Globus pallidus (tissue), 1 donor: ENCODE results near the gene MTREX.
A peak's percentile ranks its signal among the peaks of the same experiment; 100 is the strongest.
"Not testable (repeated sequence)": the region's sequence is repeated elsewhere in the genome, so short reads cannot be mapped to it uniquely, and the experiment has no call there.

Source experiments
- DNase-seq: peaks from one replicate; pipeline ENCODE4 v3.0.0-alpha.2; 2015; ENCODE audit warnings: low spot score

MTREX gene

GRCh38 chr5:55307383-55308253, at the start of gene MTREX, which contains the start of gene DHX29:
Gene MTREX (plus strand): TSS chr5:55307989. CDS start chr5:55308014, 25 bp downstream.
Gene DHX29 (minus strand): TSS chr5:55307694. CDS start chr5:55307573, 121 bp downstream.
- peak; percentile 90 for DNase-seq

DNA sequence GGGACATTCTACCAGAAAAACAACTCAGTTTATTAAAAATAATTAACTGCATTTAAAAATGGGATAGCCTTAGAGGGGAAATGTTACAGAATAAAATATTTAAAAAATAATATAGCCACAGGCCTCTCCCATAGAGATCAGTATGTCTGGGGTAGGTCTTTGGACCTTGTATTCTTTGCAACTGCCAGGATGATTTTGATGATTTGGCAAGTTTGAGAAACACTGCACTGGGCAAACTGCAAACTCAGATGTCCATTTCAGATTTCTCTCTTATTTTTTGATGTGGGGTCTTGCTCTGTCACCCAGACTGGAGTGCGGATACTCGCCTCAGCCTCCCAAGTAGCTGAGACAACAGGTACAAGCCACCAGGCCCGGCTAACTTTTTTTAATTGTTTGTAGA, 49.5 kb upstream of the MTREX start:
- DNase-seq = no peak

- DNase-seq = no peak
Measured at GRCh38 chr5:55276771-55277170, 31.0 kb upstream of the MTREX start.

DNA sequence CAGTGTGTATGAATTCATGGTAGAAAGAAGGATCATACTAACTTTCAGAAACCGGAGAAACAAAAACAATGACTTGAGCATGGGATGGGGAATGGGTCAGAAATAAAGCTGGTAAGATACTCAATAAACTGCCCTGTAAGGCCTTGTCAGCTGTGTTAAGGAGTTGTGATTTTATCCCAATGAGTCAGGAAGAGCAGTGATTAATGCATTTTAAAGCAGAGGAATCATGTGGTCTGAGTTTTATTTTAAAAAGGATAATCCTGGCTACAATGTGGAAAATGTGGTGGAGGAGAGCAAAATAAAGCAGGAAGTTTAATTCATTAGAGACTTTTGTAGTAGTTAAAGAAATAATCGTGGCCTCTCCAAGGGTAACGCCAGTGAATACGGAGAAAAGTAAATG, 29.0 kb upstream of the MTREX start:
- DNase-seq = no peak

- no peak for DNase-seq
Measured at GRCh38 chr5:55286411-55286933, 21.3 kb upstream of the MTREX start.

- DNase-seq = no peak
Measured at GRCh38 chr5:55289808-55290207, 18.0 kb upstream of the MTREX start.

DNA sequence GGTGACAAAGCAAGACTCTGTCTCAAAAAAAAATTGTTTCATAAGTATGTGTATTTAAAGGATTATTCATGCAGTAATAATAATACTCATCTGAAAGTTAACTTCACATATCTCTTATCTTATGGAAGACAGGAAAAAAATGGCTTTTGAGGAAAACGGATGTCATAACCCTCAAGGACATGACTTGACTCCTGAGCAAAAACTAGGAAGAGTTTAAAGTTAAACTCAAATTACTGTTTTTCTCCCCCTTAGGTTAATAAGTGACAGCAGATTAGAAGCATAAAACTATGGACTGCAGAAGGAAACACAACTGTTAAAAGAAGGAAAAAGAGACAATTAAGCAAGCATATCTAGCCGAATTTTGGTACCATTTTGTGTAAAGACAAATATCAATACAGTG, 16.8 kb upstream of the MTREX start:
- DNase-seq = no peak

GRCh38 chr5:55294935-55295334, 12.9 kb upstream of the MTREX start:
- no peak for DNase-seq

DNA sequence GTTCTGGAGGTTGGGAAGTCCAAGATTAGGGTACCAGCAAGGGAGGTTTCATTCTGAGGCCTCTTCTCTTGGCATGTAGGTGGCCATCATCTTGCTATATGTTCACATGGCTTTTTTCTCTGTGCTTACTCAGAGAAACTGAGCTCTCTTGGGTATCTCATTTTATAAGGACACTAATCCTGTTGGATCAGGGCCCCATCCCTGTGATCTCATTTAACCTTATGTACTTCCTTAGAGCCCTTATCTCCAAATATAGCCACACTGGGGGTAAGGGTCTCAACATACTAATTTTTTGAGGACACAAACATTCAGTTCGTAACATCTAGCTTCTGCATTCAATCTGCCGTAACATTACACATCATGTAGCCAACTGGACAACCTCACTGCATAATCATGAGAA, 6.9 kb upstream of the MTREX start:
- no peak for DNase-seq

DNA sequence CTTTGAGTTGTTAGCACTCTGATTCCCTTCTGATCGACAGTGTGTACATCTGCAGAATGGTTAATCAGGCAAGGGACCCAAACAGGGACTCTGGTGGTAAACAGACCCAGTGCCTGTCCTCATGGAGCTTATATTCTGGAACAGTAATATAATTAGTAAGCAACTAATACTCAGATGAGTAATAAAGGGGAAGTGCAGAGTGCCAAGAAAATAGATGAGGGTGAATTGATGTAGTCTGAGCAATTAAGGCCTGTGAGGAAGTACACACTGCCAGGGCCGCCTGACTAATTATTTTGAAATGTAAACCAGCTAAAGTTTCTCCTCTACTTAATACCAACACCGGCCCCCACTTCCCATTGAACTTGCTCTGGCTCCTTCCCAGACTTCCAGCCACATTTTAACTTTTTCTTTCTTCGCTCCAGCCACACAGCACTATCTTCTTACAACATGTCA, 4.5 kb upstream of the MTREX start:
- no peak for DNase-seq

DNA sequence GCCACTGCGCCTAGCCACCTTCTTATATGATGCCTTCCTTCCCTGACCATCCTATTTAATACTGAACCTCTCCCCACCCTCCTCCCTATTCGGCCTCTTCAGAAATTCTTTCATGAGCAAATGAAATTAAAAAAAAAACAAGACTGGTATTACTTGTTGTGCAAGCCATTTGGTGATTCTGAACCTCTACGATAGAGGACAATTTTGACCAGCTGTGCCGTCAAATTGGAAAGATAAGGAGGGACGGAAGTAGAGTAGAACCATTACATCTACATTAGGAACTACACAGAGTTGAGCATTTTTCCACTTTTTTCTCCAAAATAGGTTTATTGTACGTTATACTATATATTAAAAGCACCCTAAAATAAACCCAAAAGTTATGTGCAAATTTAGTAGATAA, 3.2 kb upstream of the MTREX start:
- DNase-seq = no peak

DNA sequence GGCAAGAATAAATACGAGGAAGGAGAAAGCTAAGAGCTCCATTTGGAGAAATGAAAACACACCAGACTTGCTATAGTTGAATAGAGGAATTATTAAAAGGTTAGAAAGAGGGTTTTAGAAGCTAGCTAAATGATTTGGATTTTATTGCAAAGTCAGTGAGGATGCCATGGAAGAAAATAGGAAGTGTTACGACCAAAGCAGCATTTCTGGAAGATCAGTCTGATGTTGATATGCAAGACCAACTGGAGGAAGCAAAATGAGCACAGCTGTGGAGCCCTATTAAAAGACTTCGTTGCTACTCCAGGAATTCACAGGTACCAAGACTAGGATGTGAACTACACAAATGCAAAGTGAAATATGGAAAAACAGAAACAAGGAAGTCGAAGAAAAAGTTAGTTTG, 2.4 kb upstream of the MTREX start:
- no peak for DNase-seq

DNA sequence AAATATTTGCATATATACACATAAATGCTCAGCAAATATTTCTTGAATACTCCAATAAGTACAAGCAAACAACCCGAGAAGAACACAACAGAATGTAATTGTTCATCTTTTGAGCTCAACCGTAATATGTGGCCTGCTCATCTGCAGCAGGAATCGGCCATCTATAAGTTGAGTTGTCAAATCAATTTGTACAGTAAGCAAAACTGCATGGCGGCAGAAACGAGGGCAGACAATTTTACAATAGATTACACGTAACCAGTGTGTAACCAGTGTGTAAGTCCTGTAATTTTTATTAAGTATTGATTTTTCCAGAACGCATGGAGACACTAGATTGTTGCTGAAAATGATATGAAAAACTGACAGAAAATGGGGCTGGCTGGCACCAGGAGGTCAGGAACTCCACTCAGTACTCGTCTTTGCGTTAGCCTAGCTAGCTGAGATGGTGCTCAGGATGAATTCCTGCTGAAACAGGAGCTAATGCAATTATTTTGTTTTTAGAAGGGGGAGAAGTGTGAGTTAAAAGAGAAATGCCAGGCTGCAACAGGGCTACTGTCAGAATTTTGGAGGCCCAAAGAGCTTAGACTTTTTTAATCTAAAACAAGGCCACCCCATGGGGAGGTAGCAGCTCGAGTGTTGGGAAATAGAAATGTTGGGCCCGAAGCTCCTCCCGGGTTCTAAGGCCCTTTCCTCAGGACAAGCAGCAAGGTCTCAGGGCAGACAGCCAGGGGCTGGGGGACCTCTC, 977 bp upstream of the MTREX start:
- no peak for DNase-seq

DNA sequence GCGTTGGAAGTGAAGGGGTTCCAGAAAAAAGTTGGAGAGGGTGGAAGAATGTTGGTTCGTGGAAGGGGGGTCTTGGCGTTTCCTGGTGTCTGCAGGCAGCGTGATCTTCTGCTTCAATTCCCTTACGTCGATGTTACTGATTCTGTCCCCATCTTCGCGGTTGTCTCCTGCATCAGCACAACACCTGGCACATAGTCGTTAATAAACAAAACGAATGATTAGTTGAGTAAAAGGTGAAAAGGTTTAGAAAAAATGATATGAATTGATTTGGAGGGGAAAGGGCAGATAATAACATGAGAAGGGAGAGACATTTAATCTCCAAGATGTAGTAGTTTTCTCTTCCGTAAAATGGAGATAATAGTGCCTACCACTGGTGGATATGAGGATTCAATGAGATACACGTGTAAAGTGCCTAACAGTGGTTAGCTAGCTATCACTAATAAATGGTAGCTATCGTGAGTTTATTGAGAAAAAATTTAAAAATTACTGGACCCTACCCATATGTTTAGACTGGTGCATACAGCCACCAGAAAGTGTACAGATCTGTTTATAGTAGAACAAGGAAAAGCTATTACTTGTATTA, 556 bp downstream of the MTREX start:
- DNase-seq = no peak

GRCh38 chr5:55313870-55314617, 6.3 kb downstream of the MTREX start:
- no peak for DNase-seq

DNA sequence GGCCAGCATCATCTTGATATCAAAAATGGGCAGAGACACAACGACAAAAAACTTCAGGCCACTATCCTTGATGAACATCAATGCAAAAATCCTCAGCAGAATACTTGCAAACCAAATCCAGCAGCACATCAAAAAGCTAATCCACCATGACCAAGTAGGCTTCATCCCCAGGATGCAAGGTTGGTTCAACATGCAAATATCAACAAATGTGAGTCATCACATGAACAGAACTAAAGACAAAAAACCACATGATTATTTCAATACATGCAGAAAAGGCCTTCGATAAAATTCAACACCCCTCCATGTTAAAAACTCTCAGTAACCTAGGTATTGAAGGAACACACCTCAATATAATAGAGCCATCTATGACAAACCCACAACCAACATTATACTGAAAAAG, 8.5 kb downstream of the MTREX start:
- no peak for DNase-seq

- DNase-seq = no peak
Measured at GRCh38 chr5:55316837-55317236, 9.0 kb downstream of the MTREX start.

- DNase-seq = not testable (repeated sequence)
Measured at GRCh38 chr5:55318237-55318636, 10.4 kb downstream of the MTREX start.

DNA sequence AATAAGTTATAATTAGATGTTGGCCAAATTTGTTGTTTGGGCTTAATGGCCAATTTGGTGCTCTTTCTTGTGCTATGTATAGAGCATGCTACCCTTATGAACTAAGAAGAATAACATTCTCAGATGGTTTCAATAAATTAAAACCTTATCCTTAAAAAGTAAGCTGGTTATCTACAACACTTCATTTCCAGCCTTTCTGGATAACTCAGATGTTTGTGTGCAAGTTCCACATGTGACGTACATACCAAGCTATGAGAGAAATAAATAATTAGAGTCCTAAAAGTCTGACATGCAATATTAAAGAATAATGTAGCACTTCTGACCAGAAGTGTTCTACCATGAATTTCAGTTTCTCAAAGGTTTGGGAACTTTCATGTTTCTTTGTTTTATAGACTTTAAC, 11.7 kb downstream of the MTREX start:
- no peak for DNase-seq

DNA sequence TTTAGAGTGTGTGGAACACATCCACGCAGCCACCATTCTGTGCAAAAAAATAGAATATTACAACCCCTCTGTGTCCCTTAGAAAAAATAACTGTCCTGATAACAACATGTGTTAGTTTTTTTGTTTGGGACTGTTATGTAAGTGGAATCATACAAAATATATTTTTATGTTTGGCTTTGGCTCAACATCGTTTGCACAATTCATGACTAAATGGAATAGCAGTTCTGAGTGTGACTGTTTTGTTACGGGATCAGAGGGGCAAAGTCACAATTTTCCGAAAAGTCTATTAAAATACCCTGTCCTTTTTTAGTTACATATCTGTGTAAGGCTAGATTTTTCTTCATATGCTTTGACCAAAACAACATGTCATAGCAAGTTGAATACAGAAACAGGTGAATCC, 12.8 kb downstream of the MTREX start:
- no peak for DNase-seq

DNA sequence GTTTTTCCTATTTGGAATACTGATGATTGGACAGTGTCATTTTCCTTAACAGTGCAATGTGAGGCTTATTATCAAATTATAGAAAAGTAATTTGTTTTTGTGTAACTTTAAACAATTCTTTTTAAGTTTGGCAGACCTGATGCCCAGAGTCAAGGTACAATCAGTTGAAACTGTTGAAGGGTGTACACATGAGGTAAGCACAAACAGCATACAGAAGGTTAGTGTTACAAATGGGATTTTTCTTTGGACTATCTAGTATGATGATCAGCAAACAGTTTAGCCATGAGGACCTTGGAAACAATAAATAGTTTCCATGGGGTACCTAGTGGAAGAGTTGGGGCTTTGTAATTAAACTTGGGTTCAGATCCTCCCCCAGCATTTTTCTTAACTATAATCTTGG, 16.2 kb downstream of the MTREX start:
- no peak for DNase-seq
